ENCODE measurements around the gene FOXP2. TPM values are rescaled to one million over a fixed set of nuclear protein-coding genes. Genes with fewer than 3 reads are reported as not detected.
"Not testable (repeated sequence)": the region's sequence is repeated elsewhere in the genome, so short reads cannot be mapped to it uniquely, and the experiment has no call there.

FOXP2 gene
- total RNA-seq, 1 donor from 2014 or later: 1.1 TPM

- H3K4me3 ChIP-seq: no peak overlapping the region
- Mint-ChIP-seq H3K4me1 (peaks cover 8% of the 10 kb centered on the region), H3K27me3 (ENCODE audit: insufficient read depth, low read depth) (no peaks in the 10 kb centered on the region), H3K9me3 (no peaks in the 10 kb centered on the region), H3K4me3 (no peak overlapping the region), H3K36me3 (no peaks in the 10 kb centered on the region), H3K27ac (no peak overlapping the region)
- H3K9ac ChIP-seq: no peak overlapping the region
- no peaks in the 10 kb centered on the region for H3F3A ChIP-seq (ENCODE audit: low read depth)
- H2AFZ ChIP-seq (replicated peaks): no peak overlapping the region
- H3K4me2 ChIP-seq: no peak overlapping the region
- H3K27me3 ChIP-seq: no peaks in the 10 kb centered on the region
- peaks cover 4% of the 10 kb centered on the region for H3K4me1 ChIP-seq
- H3K27ac ChIP-seq: no peak overlapping the region
- no peaks in the 10 kb centered on the region for H3K36me3 ChIP-seq
- DNase-seq (ENCODE audit: low spot score): no peak
- no peaks in the 10 kb centered on the region for H3K9me3 ChIP-seq (ENCODE audit: low read depth)
- no peaks in the 10 kb centered on the region for H3K79me2 ChIP-seq (ENCODE audit: low read depth)
- TF ChIP-seq EZH2 (IDR thresholded peaks at IDR 0.05) (no peak), EZH2phosphoT487 (IDR thresholded peaks at IDR 0.05) (no peak)
- TF ChIP-seq, protein P1, sequence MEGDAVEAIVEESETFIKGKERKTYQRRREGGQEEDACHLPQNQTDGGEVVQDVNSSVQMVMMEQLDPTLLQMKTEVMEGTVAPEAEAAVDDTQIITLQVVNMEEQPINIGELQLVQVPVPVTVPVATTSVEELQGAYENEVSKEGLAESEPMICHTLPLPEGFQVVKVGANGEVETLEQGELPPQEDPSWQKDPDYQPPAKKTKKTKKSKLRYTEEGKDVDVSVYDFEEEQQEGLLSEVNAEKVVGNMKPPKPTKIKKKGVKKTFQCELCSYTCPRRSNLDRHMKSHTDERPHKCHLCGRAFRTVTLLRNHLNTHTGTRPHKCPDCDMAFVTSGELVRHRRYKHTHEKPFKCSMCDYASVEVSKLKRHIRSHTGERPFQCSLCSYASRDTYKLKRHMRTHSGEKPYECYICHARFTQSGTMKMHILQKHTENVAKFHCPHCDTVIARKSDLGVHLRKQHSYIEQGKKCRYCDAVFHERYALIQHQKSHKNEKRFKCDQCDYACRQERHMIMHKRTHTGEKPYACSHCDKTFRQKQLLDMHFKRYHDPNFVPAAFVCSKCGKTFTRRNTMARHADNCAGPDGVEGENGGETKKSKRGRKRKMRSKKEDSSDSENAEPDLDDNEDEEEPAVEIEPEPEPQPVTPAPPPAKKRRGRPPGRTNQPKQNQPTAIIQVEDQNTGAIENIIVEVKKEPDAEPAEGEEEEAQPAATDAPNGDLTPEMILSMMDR (IDR thresholded peaks at IDR 0.05): no peak
- H4K20me1 ChIP-seq (ENCODE audit: low read depth): no peaks in the 10 kb centered on the region
These were observed 18.1 kb downstream of the FOXP2 start for GRCh38 chr7:114432703-114433102.

- Histone ChIP-seq H3K27ac (no peak overlapping the region), H3K4me1 (no peaks in the 10 kb centered on the region), H3K36me3 (no peaks in the 10 kb centered on the region), H3K27me3 (no peaks in the 10 kb centered on the region), H3K4me3 (no peak overlapping the region), H2AFZ (replicated peaks) (no peak overlapping the region), H3K79me2 (ENCODE audit: low read depth) (no peaks in the 10 kb centered on the region), H3K9me3 (ENCODE audit: low read depth) (no peaks in the 10 kb centered on the region), H4K20me1 (ENCODE audit: low read depth) (no peaks in the 10 kb centered on the region), H3K4me2 (no peak overlapping the region), H3K9ac (no peak overlapping the region), H3F3A (ENCODE audit: low read depth) (no peaks in the 10 kb centered on the region)
- H3K27ac Mint-ChIP-seq: no peak overlapping the region
- peaks cover 2% of the 10 kb centered on the region for H3K27me3 Mint-ChIP-seq (ENCODE audit: insufficient read depth, low read depth)
- no peak for DNase-seq (ENCODE audit: low spot score)
- H3K36me3 Mint-ChIP-seq: peaks cover 2% of the 10 kb centered on the region
- no peaks in the 10 kb centered on the region for H3K9me3 Mint-ChIP-seq
- no peak overlapping the region for H3K4me3 Mint-ChIP-seq
- no peak for TF ChIP-seq EZH2 (IDR thresholded peaks at IDR 0.05)
- TF ChIP-seq, protein P1 (IDR thresholded peaks at IDR 0.05): no peak
- TF ChIP-seq EZH2phosphoT487 (IDR thresholded peaks at IDR 0.05): no peak
- no peaks in the 10 kb centered on the region for H3K4me1 Mint-ChIP-seq
These were observed 25.0 kb downstream of the FOXP2 start for GRCh38 chr7:114439581-114439980.

- H3K27me3 Mint-ChIP-seq (ENCODE audit: insufficient read depth, low read depth); H2AFZ ChIP-seq (replicated peaks); H3K4me2 ChIP-seq; H3K27ac ChIP-seq; H3K27me3 ChIP-seq; H3K36me3 Mint-ChIP-seq; H3K4me3 Mint-ChIP-seq; H3F3A ChIP-seq (ENCODE audit: low read depth); DNase-seq (ENCODE audit: low spot score); H3K9ac ChIP-seq; H3K4me3 ChIP-seq; H3K27ac Mint-ChIP-seq; H3K36me3 ChIP-seq; H3K9me3 ChIP-seq (ENCODE audit: low read depth); H3K4me1 Mint-ChIP-seq; H3K79me2 ChIP-seq (ENCODE audit: low read depth); H4K20me1 ChIP-seq (ENCODE audit: low read depth); H3K9me3 Mint-ChIP-seq; H3K4me1 ChIP-seq: not testable (repeated sequence)
These were observed 26.3 kb downstream of the FOXP2 start for GRCh38 chr7:114440927-114441326.

- H3K27ac ChIP-seq: no peak overlapping the region
- H4K20me1 ChIP-seq (ENCODE audit: low read depth): no peaks in the 10 kb centered on the region
- H3K27ac Mint-ChIP-seq: no peak overlapping the region
- no peaks in the 10 kb centered on the region for H3K9me3 ChIP-seq (ENCODE audit: low read depth)
- no peak overlapping the region for H2AFZ ChIP-seq (replicated peaks)
- H3K27me3 ChIP-seq: no peaks in the 10 kb centered on the region
- no peaks in the 10 kb centered on the region for H3K9me3 Mint-ChIP-seq
- no peaks in the 10 kb centered on the region for H3K79me2 ChIP-seq (ENCODE audit: low read depth)
- H3K36me3 Mint-ChIP-seq: peaks cover 2% of the 10 kb centered on the region
- no peak overlapping the region for H3K4me2 ChIP-seq
- H3K9ac ChIP-seq: no peak overlapping the region
- no peaks in the 10 kb centered on the region for H3K4me1 ChIP-seq
- H3K4me3 Mint-ChIP-seq: no peak overlapping the region
- peaks cover 2% of the 10 kb centered on the region for H3K27me3 Mint-ChIP-seq (ENCODE audit: insufficient read depth, low read depth)
- DNase-seq (ENCODE audit: low spot score): no peak
- TF ChIP-seq EZH2phosphoT487 (IDR thresholded peaks at IDR 0.05): no peak
- TF ChIP-seq, protein P1 (IDR thresholded peaks at IDR 0.05): no peak
- no peak for TF ChIP-seq EZH2 (IDR thresholded peaks at IDR 0.05)
- no peaks in the 10 kb centered on the region for H3F3A ChIP-seq (ENCODE audit: low read depth)
- no peak overlapping the region for H3K4me3 ChIP-seq
- no peaks in the 10 kb centered on the region for H3K4me1 Mint-ChIP-seq
- H3K36me3 ChIP-seq: no peaks in the 10 kb centered on the region
These were observed 29.6 kb downstream of the FOXP2 start for GRCh38 chr7:114444196-114444595.
